Caco-2 (cell line): ENCODE measurements around the gene RRAS. TPM values are rescaled to one million over a fixed set of nuclear protein-coding genes. Genes with fewer than 3 reads are reported as not detected.
"Not testable (repeated sequence)": the region's sequence is repeated elsewhere in the genome, so short reads cannot be mapped to it uniquely, and the experiment has no call there.

ENCODE experiments used
- BruUV-seq: library from RNA; stranded (reverse); fragments of 400-500 nt; replicated peaks from 2 replicates; lab custom pipeline; 2021; lab: Mats Ljungman, UMichigan
- CTCF ChIA-PET: fragments of 300-600 bp; sonication (Branson Sonifier 250); formaldehyde crosslinking; loops from one replicate; lab custom pipeline; 2022; ENCODE audit warnings: antibody characterized with exemption; lab: Charles Lee
- POLR2A ChIA-PET: fragments of 300-600 bp; sonication (Branson Sonifier 250); formaldehyde crosslinking; loops from one replicate; lab custom pipeline; 2022; ENCODE audit warnings: antibody characterized with exemption; lab: Charles Lee
- DNase-seq, 2 experiments: peaks; one replicate each; pipeline versions ENCODE4 v3.0.0 to v3.0.0-alpha.2; 2020 to 2022
- H3K27me3 ChIP-seq: replicated peaks from 2 replicates; pipeline ENCODE4 v1.6.0; 2011; ENCODE audit warnings: low read length; ENCODE audit not compliant: control insufficient read depth, insufficient read depth
- H3K36me3 ChIP-seq: 2 replicates; pipeline ENCODE4 v1.5.1; 2011; ENCODE audit warnings: low read length; ENCODE audit not compliant: control insufficient read depth, insufficient read depth
- H3K4me1 ChIP-seq: fragments of 250-450 bp; sonication (Bioruptor Pico); 2 replicates; pipeline ENCODE4 v1.5.1; 2020; ENCODE audit warnings: mild to moderate bottlenecking
- H3K4me3 ChIP-seq: 2 replicates; pipeline ENCODE4 v1.5.1; 2011; ENCODE audit warnings: low read depth, mild to moderate bottlenecking, control low read depth, low read length
- H3K9me3 ChIP-seq: fragments of 250-450 bp; sonication (Bioruptor Pico); 2 replicates; pipeline ENCODE4 v1.5.1; 2020; ENCODE audit warnings: mild to moderate bottlenecking, moderate library complexity
- H3K27ac Mint-ChIP-seq: one replicate; pipeline ENCODE4 v1.8.0; 2022; ENCODE audit warnings: mixed read lengths; ENCODE audit not compliant: unreplicated experiment
- H3K27me3 Mint-ChIP-seq: one replicate; pipeline ENCODE4 v1.8.0; 2022; ENCODE audit warnings: mixed read lengths; ENCODE audit not compliant: insufficient read depth, unreplicated experiment
- H3K36me3 Mint-ChIP-seq: one replicate; pipeline ENCODE4 v1.8.0; 2022; ENCODE audit warnings: mild to moderate bottlenecking, mixed read lengths; ENCODE audit not compliant: insufficient read depth, unreplicated experiment
- H3K4me1 Mint-ChIP-seq: one replicate; pipeline ENCODE4 v1.8.0; 2022; ENCODE audit warnings: low read depth, mixed read lengths; ENCODE audit not compliant: unreplicated experiment
- H3K4me3 Mint-ChIP-seq: one replicate; pipeline ENCODE4 v1.8.0; 2022; ENCODE audit warnings: mild to moderate bottlenecking, moderate library complexity, mixed read lengths; ENCODE audit not compliant: unreplicated experiment
- H3K9me3 Mint-ChIP-seq: one replicate; pipeline ENCODE4 v1.8.0; 2022; ENCODE audit warnings: mixed read lengths; ENCODE audit not compliant: unreplicated experiment
- CTCF ChIP-seq, 2 experiments: fragments of 200-600 bp in 1 of 2; IDR thresholded peaks; 1 replicate in 1 of 2; 2 replicates in 1 of 2; pipeline versions ENCODE4 v1.5.1 to v1.8.0; 2011 to 2022; ENCODE audit warnings: antibody characterized with exemption in 1 of 2, control low read depth in 1 of 2, inconsistent platforms in 1 of 2, low read depth in 1 of 2, low read length in 1 of 2, mild to moderate bottlenecking in 1 of 2, moderate library complexity in 1 of 2; ENCODE audit not compliant: insufficient read depth in 1 of 2, severe bottlenecking in 1 of 2, unreplicated experiment in 1 of 2
- intact Hi-C: fragments of 100-400 bp; cut with micrococcal nuclease; formaldehyde crosslinking; loops from one replicate; pipeline ENCODE4 v1.10.0; 2022; ENCODE audit not compliant: unreplicated experiment
- total RNA-seq: library from RNA; stranded (reverse); gene quantifications from 2 replicates; pipeline ENCODE4 v1.2.3, GENCODE V29; 2022

Gene RRAS
- total RNA-seq, 1 experiment from 2014 or later: 10.6 TPM

DNA sequence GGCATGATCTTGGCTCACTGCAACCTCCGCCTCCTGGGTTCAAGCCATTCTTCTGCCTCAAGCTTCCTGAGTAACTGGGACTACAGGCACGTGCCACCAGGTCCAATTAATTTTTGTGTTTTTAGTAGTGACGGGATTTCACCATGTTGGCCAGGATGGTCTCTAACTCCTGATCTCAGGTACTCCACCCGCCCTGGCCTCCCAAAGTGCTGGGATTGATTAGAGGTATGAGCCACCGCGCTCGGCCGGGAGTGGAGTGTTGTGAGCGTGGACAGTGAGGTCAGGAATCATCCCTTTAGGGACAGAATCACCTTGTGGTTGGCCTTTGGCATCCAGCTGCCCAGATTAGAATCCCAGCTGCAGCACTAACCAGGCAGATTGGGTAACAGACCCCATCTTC, 10.3 kb downstream of the RRAS start:
- H3K27me3 ChIP-seq: no peaks in the 10 kb centered on the region
- Mint-ChIP-seq H3K27ac (no peak overlapping the region), H3K36me3 (peaks cover 66% of the 10 kb centered on the region), H3K4me3 (no peak overlapping the region), H3K27me3 (no peaks in the 10 kb centered on the region), H3K9me3 (no peaks in the 10 kb centered on the region), H3K4me1 (no peaks in the 10 kb centered on the region)
- peaks cover 7% of the 10 kb centered on the region; the same call in 1 of the 2 replicates for H3K4me1 ChIP-seq
- ChIA-PET CTCF (interaction anchor here (0.6 kb wide), 1 partner anchor 1094 kb away, joined by 3 read pairs; no protein-coding TSS in a partner anchor), POLR2A (interaction anchor here (0.8 kb wide), 1 partner anchor 11 kb away, joined by 3 read pairs; no protein-coding TSS in a partner anchor)
- H3K9me3 ChIP-seq: no peaks in the 10 kb centered on the region
- no TSS peak for BruUV-seq
- no peak overlapping the region for H3K4me3 ChIP-seq
- H3K36me3 ChIP-seq: peaks cover 1% of the 10 kb centered on the region
- DNase-seq: no peak
- intact Hi-C loops: no loop called here
- TF ChIP-seq CTCF (IDR thresholded peaks at IDR 0.05; ENCODE audit: insufficient read depth in 1 of 2, low read depth in 1 of 2, low read length in 1 of 2, severe bottlenecking in 1 of 2, unreplicated experiment in 1 of 2): no peak

DNA sequence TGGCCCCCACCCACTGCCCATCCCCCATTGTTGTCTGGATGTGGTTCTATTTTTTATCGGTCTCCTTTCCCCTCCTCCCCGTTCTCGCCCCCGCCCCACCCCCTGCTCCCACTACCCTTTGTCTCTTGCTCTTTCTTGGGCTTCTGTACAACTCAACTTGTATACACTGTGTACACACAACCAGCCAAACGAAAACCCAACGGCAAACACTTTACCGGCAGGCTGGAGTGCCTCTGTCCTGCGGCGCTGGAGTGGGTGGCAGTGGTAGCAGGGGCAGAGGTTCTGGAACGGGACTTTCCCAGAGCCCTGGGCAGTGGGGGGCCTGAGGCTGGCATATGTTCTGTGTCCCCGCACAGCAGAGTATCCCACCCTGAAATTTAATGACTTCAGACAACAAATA, 13.7 kb downstream of the RRAS start:
- POLR2A ChIA-PET: no interaction called here
- no peaks in the 10 kb centered on the region for H3K27me3 ChIP-seq
- H3K4me3 ChIP-seq: no peak overlapping the region
- Mint-ChIP-seq H3K27ac (no peak overlapping the region), H3K27me3 (no peaks in the 10 kb centered on the region), H3K36me3 (peaks cover 67% of the 10 kb centered on the region), H3K4me3 (no peak overlapping the region), H3K4me1 (no peaks in the 10 kb centered on the region), H3K9me3 (no peaks in the 10 kb centered on the region)
- BruUV-seq: no TSS peak
- no peak for TF ChIP-seq CTCF (IDR thresholded peaks at IDR 0.05; ENCODE audit: insufficient read depth in 1 of 2, low read depth in 1 of 2, low read length in 1 of 2, severe bottlenecking in 1 of 2, unreplicated experiment in 1 of 2)
- no peaks in the 10 kb centered on the region for H3K4me1 ChIP-seq
- no peak for DNase-seq
- no peaks in the 10 kb centered on the region for H3K9me3 ChIP-seq
- CTCF ChIA-PET: interaction anchor here (0.8 kb wide), 1 partner anchor 50 kb away, joined by 4 read pairs; no protein-coding TSS in a partner anchor
- peaks cover 1% of the 10 kb centered on the region for H3K36me3 ChIP-seq
- intact Hi-C loops: no loop called here

DNA sequence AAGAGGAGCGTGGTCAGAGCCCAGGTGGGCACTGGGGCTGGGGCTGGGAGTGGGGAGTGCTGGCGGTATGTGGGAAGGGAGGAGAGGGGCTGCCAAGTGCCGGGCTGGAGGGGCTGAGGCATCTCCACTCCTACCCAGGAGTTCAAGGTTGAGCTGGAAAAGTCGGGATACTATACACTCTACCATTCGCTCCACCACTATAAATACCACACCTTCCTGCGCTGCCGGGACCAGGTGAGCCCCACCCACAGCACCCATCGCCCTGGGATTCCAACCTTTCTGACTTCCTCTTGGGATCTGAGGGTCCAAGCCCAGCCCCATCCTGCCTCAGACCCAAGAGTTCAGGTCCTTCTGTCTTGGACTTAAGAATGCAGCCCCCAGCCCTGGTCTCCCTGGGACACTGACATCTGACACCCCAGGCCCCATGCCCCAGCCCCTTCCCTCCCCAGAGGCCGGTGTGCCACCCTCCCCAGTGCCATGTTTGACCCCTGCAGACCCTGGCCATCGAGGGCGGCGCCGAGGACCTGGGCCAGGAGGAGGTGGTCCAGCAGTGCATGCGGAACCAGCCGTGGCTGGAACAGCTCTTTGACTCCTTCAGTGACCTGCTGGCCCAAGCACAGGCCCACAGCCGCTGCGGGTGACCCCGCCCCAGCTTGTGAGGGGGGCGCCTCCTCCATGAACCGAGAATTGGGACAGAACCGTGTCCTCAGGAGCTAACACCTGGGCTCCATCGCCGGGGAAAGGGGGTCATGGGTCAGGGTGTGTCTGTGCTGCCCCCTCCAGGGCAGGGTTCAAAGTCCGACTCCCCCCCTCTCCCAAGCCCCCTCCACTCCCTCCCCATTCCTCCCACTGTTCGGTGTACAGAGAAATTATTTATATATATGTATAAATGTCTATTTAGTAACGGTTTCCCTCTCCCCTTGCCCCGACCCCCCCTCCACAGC, 14.7 kb downstream of the RRAS start:
- no peaks in the 10 kb centered on the region for H3K9me3 ChIP-seq
- H3K36me3 ChIP-seq: peaks cover 1% of the 10 kb centered on the region
- Mint-ChIP-seq H3K4me3 (no peak overlapping the region), H3K36me3 (peaks cover 63% of the 10 kb centered on the region), H3K4me1 (no peaks in the 10 kb centered on the region), H3K27ac (no peak overlapping the region), H3K27me3 (no peaks in the 10 kb centered on the region), H3K9me3 (no peaks in the 10 kb centered on the region)
- ChIA-PET POLR2A (no interaction called here), CTCF (no interaction called here)
- no peaks in the 10 kb centered on the region for H3K27me3 ChIP-seq
- DNase-seq: no peak
- no peaks in the 10 kb centered on the region for H3K4me1 ChIP-seq
- H3K4me3 ChIP-seq: no peak overlapping the region
- intact Hi-C loops: no loop called here
- TF ChIP-seq CTCF (IDR thresholded peaks at IDR 0.05; ENCODE audit: insufficient read depth in 1 of 2, low read depth in 1 of 2, low read length in 1 of 2, severe bottlenecking in 1 of 2, unreplicated experiment in 1 of 2): no peak
- BruUV-seq: no TSS peak

DNA sequence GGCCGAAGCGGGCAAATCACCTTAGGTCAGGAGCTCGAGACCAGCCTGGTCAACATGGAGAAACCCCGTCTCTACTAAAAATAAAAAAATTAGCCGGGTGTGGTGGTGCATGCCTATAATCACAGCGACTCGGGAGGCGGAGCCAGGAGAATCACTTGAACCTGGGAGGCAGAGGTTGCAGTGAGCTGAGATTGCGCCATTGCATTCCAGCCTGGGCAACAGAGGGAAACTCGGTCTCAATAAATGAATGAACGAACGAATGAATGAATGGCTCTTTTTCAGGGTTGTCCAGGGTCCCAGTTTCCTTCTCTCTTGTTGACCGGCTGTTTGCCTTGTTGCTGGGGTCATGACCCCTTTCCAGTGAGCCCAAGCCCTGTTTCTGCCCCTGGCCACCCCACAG, 22.1 kb downstream of the RRAS start:
- H3K27me3 ChIP-seq, H3K4me1 ChIP-seq, H3K4me1 Mint-ChIP-seq, H3K36me3 ChIP-seq, BruUV-seq, POLR2A ChIA-PET, H3K9me3 ChIP-seq, H3K4me3 Mint-ChIP-seq, H3K9me3 Mint-ChIP-seq, intact Hi-C loops, H3K27ac Mint-ChIP-seq, H3K4me3 ChIP-seq, H3K27me3 Mint-ChIP-seq, DNase-seq: not testable (repeated sequence)
- CTCF ChIA-PET: interaction anchor here (0.7 kb wide), 1 partner anchor 146 kb away, joined by 3 read pairs; no protein-coding TSS in a partner anchor
- peaks cover 79% of the 10 kb centered on the region for H3K36me3 Mint-ChIP-seq
